GM23338 (cell line): ENCODE results near the gene ATAD5. TPM values are rescaled to one million over a fixed set of nuclear protein-coding genes. Genes with fewer than 3 reads are reported as not detected.
A peak's percentile ranks its signal among the peaks of the same experiment; 100 is the strongest.
"Not testable (repeated sequence)": the region's sequence is repeated elsewhere in the genome, so short reads cannot be mapped to it uniquely, and the experiment has no call there.

ENCODE experiments used
- ATAC-seq: fragments of 200-7000 bp; cut with Tn5 transposase; 3 replicates; pipeline ENCODE4 v1.9.1; 2020
- DNase-seq: peaks from one replicate; pipeline ENCODE4 v3.0.0-alpha.2; 2015; ENCODE audit warnings: low spot score
- H2AFZ ChIP-seq: fragments of 200-600 bp; sonication (generic); 2 replicates; pipeline ENCODE4 v1.8.0; 2016; ENCODE audit warnings: antibody characterized with exemption, mild to moderate bottlenecking, moderate library complexity
- H3F3A ChIP-seq: fragments of 200-600 bp; sonication (generic); replicated peaks from 2 replicates; pipeline ENCODE4 v1.8.0; 2017; ENCODE audit warnings: antibody characterized with exemption, mixed run types, low read depth
- H3K27ac ChIP-seq: fragments of 200-600 bp; sonication (generic); 2 replicates; pipeline ENCODE4 v1.6.1; 2016; ENCODE audit warnings: low read depth
- H3K27me3 ChIP-seq: fragments of 200-600 bp; sonication (generic); 2 replicates; pipeline ENCODE4 v1.8.0; 2016; ENCODE audit warnings: mild to moderate bottlenecking, mixed run types, moderate library complexity; ENCODE audit not compliant: insufficient read depth
- H3K36me3 ChIP-seq: fragments of 200-600 bp; sonication (generic); 2 replicates; pipeline ENCODE4 v1.8.0; 2016; ENCODE audit warnings: mild to moderate bottlenecking; ENCODE audit not compliant: insufficient read depth
- H3K4me1 ChIP-seq: fragments of 200-600 bp; sonication (generic); 2 replicates; pipeline ENCODE4 v1.8.0; 2016; ENCODE audit warnings: mild to moderate bottlenecking, moderate library complexity; ENCODE audit not compliant: insufficient read depth
- H3K4me2 ChIP-seq: fragments of 200-600 bp; sonication (generic); 2 replicates; pipeline ENCODE4 v1.7.1; 2017; ENCODE audit warnings: mixed run types
- H3K4me3 ChIP-seq: fragments of 200-600 bp; sonication (generic); 2 replicates; pipeline ENCODE4 v1.6.1; 2016; ENCODE audit warnings: mixed run types
- H3K79me2 ChIP-seq: fragments of 200-600 bp; sonication (generic); replicated peaks from 2 replicates; pipeline ENCODE4 v1.8.0; 2017; ENCODE audit warnings: mild to moderate bottlenecking; ENCODE audit not compliant: insufficient read depth
- H3K9me2 ChIP-seq: fragments of 200-600 bp; sonication (generic); 2 replicates; pipeline ENCODE4 v1.8.0; 2017; ENCODE audit not compliant: insufficient read depth
- H4K20me1 ChIP-seq: fragments of 200-600 bp; sonication (generic); replicated peaks from 2 replicates; pipeline ENCODE4 v1.8.0; 2017; ENCODE audit warnings: mild to moderate bottlenecking; ENCODE audit not compliant: insufficient read depth
- H3K27ac Mint-ChIP-seq: 2 replicates; pipeline ENCODE4 v1.8.0; 2020; ENCODE audit warnings: inconsistent platforms, mild to moderate bottlenecking, moderate library complexity, mixed read lengths
- H3K27me3 Mint-ChIP-seq: 3 replicates; pipeline ENCODE4 v1.8.0; 2022; ENCODE audit warnings: low read depth, mild to moderate bottlenecking, moderate library complexity, mixed read lengths, inconsistent platforms; ENCODE audit not compliant: insufficient read depth, poor library complexity
- H3K36me3 Mint-ChIP-seq: 3 replicates; pipeline ENCODE4 v1.8.0; 2021; ENCODE audit warnings: low read depth, mild to moderate bottlenecking, inconsistent platforms, moderate library complexity, mixed read lengths
- H3K4me1 Mint-ChIP-seq: 3 replicates; pipeline ENCODE4 v1.8.0; 2020; ENCODE audit warnings: mild to moderate bottlenecking, inconsistent platforms, mixed read lengths
- H3K4me3 Mint-ChIP-seq: 3 replicates; pipeline ENCODE4 v1.8.0; 2021; ENCODE audit warnings: moderate library complexity, mild to moderate bottlenecking, inconsistent platforms, mixed read lengths
- H3K9me3 Mint-ChIP-seq: 3 replicates; pipeline ENCODE4 v1.8.0; 2020; ENCODE audit warnings: moderate library complexity, mild to moderate bottlenecking, inconsistent platforms, mixed read lengths
- CTCF ChIP-seq, 2 experiments: fragments of 200-600 bp in 1 of 2; sonication (generic) in 1 of 2; conservative IDR thresholded peaks; 2 replicates each; pipeline versions ENCODE4 v1.5.1 to v1.6.1; 2016 to 2017; ENCODE audit warnings: antibody characterized with exemption in 2 of 2, low read depth in 2 of 2, mild to moderate bottlenecking in 2 of 2, moderate library complexity in 1 of 2
- ETS1 ChIP-seq: IDR thresholded peaks from 2 replicates; pipeline ENCODE4 v1.6.1; 2016; ENCODE audit warnings: antibody characterized with exemption
- EZH2 ChIP-seq: fragments of 200-600 bp; sonication (generic); IDR thresholded peaks from one replicate; pipeline ENCODE4 v1.8.0; 2017; ENCODE audit warnings: antibody characterized with exemption, mild to moderate bottlenecking, low read depth; ENCODE audit not compliant: unreplicated experiment
- EZH2phosphoT487 ChIP-seq: fragments of 200-600 bp; sonication (generic); IDR thresholded peaks from one replicate; pipeline ENCODE4 v1.8.1; 2018; ENCODE audit warnings: antibody characterized with exemption; ENCODE audit not compliant: unreplicated experiment
- JUNB ChIP-seq: IDR thresholded peaks from one replicate; pipeline ENCODE4 v1.6.1; 2016; ENCODE audit warnings: antibody characterized with exemption; ENCODE audit not compliant: unreplicated experiment
- NANOG ChIP-seq: IDR thresholded peaks from 2 replicates; pipeline ENCODE4 v1.6.1; 2016; ENCODE audit warnings: antibody characterized with exemption, borderline replicate concordance
- POLR2AphosphoS5 ChIP-seq: IDR thresholded peaks from 2 replicates; pipeline ENCODE4 v1.6.1; 2016; ENCODE audit warnings: antibody characterized with exemption, low read depth
- REST ChIP-seq: IDR thresholded peaks from one replicate; pipeline ENCODE4 v1.6.1; 2018; ENCODE audit warnings: antibody characterized with exemption; ENCODE audit not compliant: unreplicated experiment
- ZNF114 ChIP-seq: fragments of 250-450 bp; sonication (Bioruptor Pico); IDR thresholded peaks from 2 replicates; pipeline ENCODE4 v1.5.0; 2020; ENCODE audit warnings: mild to moderate bottlenecking, moderate library complexity
- ZNF462 ChIP-seq: fragments of 250-450 bp; sonication (Bioruptor Pico); IDR thresholded peaks from 2 replicates; pipeline ENCODE4 v1.5.0; 2020; ENCODE audit warnings: mild to moderate bottlenecking, moderate library complexity
- polyA plus RNA-seq: library from polyadenylated mRNA; unstranded; fragments of >200 nt; fragmentation: Nextera tagmentation; extraction: Ambion mirVana; gene quantifications from 2 replicates; pipeline ENCODE4 v1.2.1, GENCODE V29; 2016
- total RNA-seq: library from RNA; depleted of rRNA; stranded (reverse); fragments of >200 nt; shearing (Covaris generic); gene quantifications from 2 replicates; pipeline ENCODE4 v1.2.3, GENCODE V29; 2014

The ATAD5 gene
- total and polyA plus RNA-seq, 2 experiments from 2014 or later = 24.2 to 30.9 TPM

GRCh38 chr17:30822919-30823318 is 8.8 kb upstream of the ATAD5 start:
- not testable (repeated sequence) for DNase-seq, H3F3A ChIP-seq, H3K4me3 Mint-ChIP-seq, H3K36me3 Mint-ChIP-seq, ATAC-seq, H3K27ac ChIP-seq, H3K9me3 Mint-ChIP-seq, H2AFZ ChIP-seq, H3K36me3 ChIP-seq, H3K27me3 ChIP-seq, H3K9me2 ChIP-seq, H3K27me3 Mint-ChIP-seq, H3K27ac Mint-ChIP-seq
- H3K4me1 Mint-ChIP-seq = peaks cover 21% of the 10 kb centered on the region
- peaks cover 14% of the 10 kb centered on the region for H4K20me1 ChIP-seq
- H3K79me2 ChIP-seq = peaks cover 62% of the 10 kb centered on the region
- H3K4me1 ChIP-seq = peaks cover 26% of the 10 kb centered on the region
- peak overlapping the region; percentile 99; the same call in 1 of the 2 replicates for H3K4me2 ChIP-seq
- peak overlapping the region; percentile 15; the same call in 1 of the 2 replicates for H3K4me3 ChIP-seq

- H3K4me2 ChIP-seq = peak overlapping the region; percentile 99
- ATAC-seq (no peak), DNase-seq (no peak)
- H3K4me3 ChIP-seq = peak overlapping the region; percentile 98
- H3K9me2 ChIP-seq = no peaks in the 10 kb centered on the region
- peaks cover 57% of the 10 kb centered on the region for H3K79me2 ChIP-seq
- Mint-ChIP-seq H3K4me1 (peaks cover 21% of the 10 kb centered on the region), H3K36me3 (peaks cover 9% of the 10 kb centered on the region; the same call in 2 of the 3 replicates), H3K9me3 (no peaks in the 10 kb centered on the region), H3K27ac (no peak overlapping the region), H3K27me3 (peaks cover 11% of the 10 kb centered on the region), H3K4me3 (peak overlapping the region; percentile 97)
- H2AFZ ChIP-seq = no peak overlapping the region; the same call in 1 of the 2 replicates
- peaks cover 14% of the 10 kb centered on the region for H4K20me1 ChIP-seq
- H3K27me3 ChIP-seq = no peaks in the 10 kb centered on the region
- peak overlapping the region; percentile 98 for H3K27ac ChIP-seq
- H3K36me3 ChIP-seq = no peaks in the 10 kb centered on the region
- peaks cover 26% of the 10 kb centered on the region for H3K4me1 ChIP-seq
- H3F3A ChIP-seq = peaks cover 8% of the 10 kb centered on the region
- TF ChIP-seq POLR2AphosphoS5 = no peak
- TF ChIP-seq EZH2phosphoT487 = no peak
- TF ChIP-seq CTCF (conservative IDR thresholded peaks at IDR 0.05; ENCODE audit: low read depth in 2 of 2) = no peak
- no peak for TF ChIP-seq REST
- no peak for TF ChIP-seq EZH2
- TF ChIP-seq ZNF462 (CRISPR knock-in tag) = no peak
- no peak for TF ChIP-seq ETS1
- TF ChIP-seq ZNF114 (CRISPR knock-in tag) = no peak
- TF ChIP-seq JUNB = no peak
- TF ChIP-seq NANOG = no peak
Observed at GRCh38 chr17:30823421-30823820, 8.3 kb upstream of the ATAD5 start.
